CD14-positive monocyte (primary cell): ENCODE data around the gene FNBP1L. TPM values are rescaled to one million over a fixed set of nuclear protein-coding genes. Genes with fewer than 3 reads are reported as not detected.

Experiments
- DNase-seq, 3 donors: peaks; one replicate each; pipeline ENCODE4 v3.0.0-alpha.2; 2011 to 2022
- H2AFZ ChIP-seq: 2 replicates; pipeline ENCODE4 v1.6.0; 2012; ENCODE audit warnings: mild to moderate bottlenecking, low read depth, low read length, inconsistent platforms; ENCODE audit not compliant: insufficient read depth, poor library complexity, severe bottlenecking
- H3K27ac ChIP-seq, 2 donors: 1 replicate in 1 of 2; 2 replicates in 1 of 2; pipeline ENCODE4 v1.5.1; 2012 to 2013; ENCODE audit warnings: low read length in 2 of 2, control low read depth in 1 of 2, inconsistent platforms in 1 of 2, low read depth in 1 of 2, mild to moderate bottlenecking in 1 of 2
- H3K27me3 ChIP-seq, 2 donors: one replicate each; pipeline versions ENCODE4 v1.6.0 to v1.6.1; 2011 to 2013; ENCODE audit warnings: low read length in 2 of 2; ENCODE audit not compliant: control insufficient read depth in 2 of 2, insufficient read depth in 2 of 2
- H3K36me3 ChIP-seq, 2 donors: replicated peaks in 1 of 2; 1 replicate in 1 of 2; 2 replicates in 1 of 2; pipeline versions ENCODE4 v1.5.1 to v1.6.1; 2012 to 2013; ENCODE audit warnings: low read length in 2 of 2, control low read depth in 1 of 2, inconsistent platforms in 1 of 2, mild to moderate bottlenecking in 1 of 2; ENCODE audit not compliant: insufficient read depth in 2 of 2, control insufficient read depth in 1 of 2
- H3K4me1 ChIP-seq, 2 donors: 1 replicate in 1 of 2; 2 replicates in 1 of 2; pipeline versions ENCODE4 v1.5.1 to v1.6.1; 2012 to 2013; ENCODE audit warnings: low read length in 2 of 2, control low read depth in 1 of 2, inconsistent platforms in 1 of 2, mild to moderate bottlenecking in 1 of 2, moderate library complexity in 1 of 2; ENCODE audit not compliant: insufficient read depth in 2 of 2, control insufficient read depth in 1 of 2
- H3K4me2 ChIP-seq: replicated peaks from 2 replicates; pipeline ENCODE3; 2012; ENCODE audit warnings: low read length, moderate library complexity, mild to moderate bottlenecking; ENCODE audit not compliant: poor library complexity, severe bottlenecking; ENCODE audit errors: extremely low read depth
- H3K4me3 ChIP-seq, 3 experiments: fragments of 200-600 bp in 1 of 3; sonication (generic) in 1 of 3; replicated peaks in 1 of 3; 1 replicate in 2 of 3; 2 replicates in 1 of 3; pipeline ENCODE4 v1.5.1; 2011 to 2013; ENCODE audit warnings: low read length in 3 of 3, mild to moderate bottlenecking in 3 of 3, control low read depth in 2 of 3, low read depth in 2 of 3, inconsistent platforms in 1 of 3, moderate library complexity in 1 of 3
- H3K79me2 ChIP-seq: 2 replicates; pipeline ENCODE4 v1.6.0; 2012; ENCODE audit warnings: mild to moderate bottlenecking, control low read depth, inconsistent platforms, low read length, moderate library complexity; ENCODE audit not compliant: insufficient read depth
- H3K9ac ChIP-seq: 2 replicates; pipeline ENCODE4 v1.6.0; 2017; ENCODE audit warnings: low read length, mild to moderate bottlenecking; ENCODE audit not compliant: insufficient read depth, poor library complexity, severe bottlenecking
- H3K9me3 ChIP-seq, 2 donors: replicated peaks in 1 of 2; 1 replicate in 1 of 2; 2 replicates in 1 of 2; pipeline versions ENCODE4 v1.5.1 to v1.6.1; 2012 to 2013; ENCODE audit warnings: low read length in 2 of 2, control low read depth in 1 of 2; ENCODE audit not compliant: control insufficient read depth in 1 of 2, insufficient read depth in 1 of 2
- H4K20me1 ChIP-seq: 2 replicates; pipeline ENCODE4 v1.6.0; 2012; ENCODE audit warnings: mild to moderate bottlenecking, low read length, control low read depth, moderate library complexity; ENCODE audit not compliant: insufficient read depth
- H3K27ac Mint-ChIP-seq, 7 donors: one replicate each; pipeline ENCODE4 v1.8.0; 2020; ENCODE audit warnings: mild to moderate bottlenecking in 7 of 7, mixed read lengths in 7 of 7, moderate library complexity in 6 of 7, inconsistent platforms in 2 of 7
- H3K27me3 Mint-ChIP-seq, 3 donors: one replicate each; pipeline ENCODE4 v1.8.0; 2021 to 2022; ENCODE audit warnings: low read depth in 3 of 3, mild to moderate bottlenecking in 3 of 3, mixed read lengths in 3 of 3, moderate library complexity in 3 of 3, inconsistent platforms in 1 of 3
- H3K36me3 Mint-ChIP-seq, 2 donors: one replicate each; pipeline ENCODE4 v1.8.0; 2020; ENCODE audit warnings: mixed read lengths in 2 of 2, inconsistent platforms in 1 of 2, mild to moderate bottlenecking in 1 of 2
- H3K4me1 Mint-ChIP-seq: one replicate; pipeline ENCODE4 v1.8.0; 2020; ENCODE audit warnings: mild to moderate bottlenecking, mixed read lengths
- H3K4me3 Mint-ChIP-seq, 2 donors: one replicate each; pipeline ENCODE4 v1.8.0; 2020; ENCODE audit warnings: mild to moderate bottlenecking in 2 of 2, mixed read lengths in 2 of 2, moderate library complexity in 1 of 2
- H3K9me3 Mint-ChIP-seq, 7 donors: one replicate each; pipeline ENCODE4 v1.8.0; 2020 to 2022; ENCODE audit warnings: mixed read lengths in 7 of 7, mild to moderate bottlenecking in 6 of 7, moderate library complexity in 6 of 7, inconsistent platforms in 2 of 7
- CTCF ChIP-seq: fragments of 200-600 bp; IDR thresholded peaks from one replicate; pipeline ENCODE4 v1.8.0; 2022; ENCODE audit warnings: antibody characterized with exemption, mild to moderate bottlenecking
- WGBS: methylation state at CpG from one replicate; pipeline ENCODE4 v1.1.5; 2013; ENCODE audit warnings: missing lambda C conversion rate; ENCODE audit not compliant: insufficient coverage; 5-methylcytosine and 5-hydroxymethylcytosine counted together
- intact Hi-C, 2 donors: fragments of 100-400 bp; cut with micrococcal nuclease; formaldehyde crosslinking; loops; one replicate each; pipeline versions ENCODE4 v1.15.0 to v1.15.1; 2023
- polyA plus RNA-seq, 3 donors: library from polyadenylated mRNA; depleted of rRNA in 1 of 3; unstranded in 2 of 3; stranded (reverse) in 1 of 3; fragments of 300-500 nt in 2 of 3; fragments of >200 nt in 1 of 3; fragmentation: Illumina TruSeq in 2 of 3; gene quantifications; 1 replicate in 2 of 3; 2 replicates in 1 of 3; pipeline ENCODE4 v1.2.3, GENCODE V29; 2012 to 2021

FNBP1L gene
- polyA plus RNA-seq, 3 donors: 0.15 to 0.32 (median 0.28) TPM

GRCh38 chr1:93542398-93542797, 94.5 kb downstream of the FNBP1L start:
- Histone ChIP-seq H3K27me3 (no peaks in the 10 kb centered on the region), H3K79me2 (no peaks in the 10 kb centered on the region), H2AFZ (no peak overlapping the region), H3K36me3 (no peaks in the 10 kb centered on the region), H4K20me1 (no peaks in the 10 kb centered on the region), H3K9ac (no peak overlapping the region), H3K4me3 (no peak overlapping the region), H3K27ac (no peak overlapping the region), H3K9me3 (no peaks in the 10 kb centered on the region), H3K4me2 (no peak overlapping the region), H3K4me1 (no peaks in the 10 kb centered on the region)
- no peak for TF ChIP-seq CTCF
- Mint-ChIP-seq H3K4me3 (no peak overlapping the region), H3K27me3 (peaks cover 0 to 2% (median 0%) of the 10 kb centered on the region in 3 donors), H3K36me3 (peaks cover 0 to 4% of the 10 kb centered on the region in 2 donors), H3K27ac (no peak overlapping the region), H3K4me1 (peaks cover 4% of the 10 kb centered on the region), H3K9me3 (no peaks in the 10 kb centered on the region)
- no CpG with 5 or more reads among the region's 1 CpG for WGBS
- DNase-seq: no peak
- intact Hi-C loops: no loop called here

GRCh38 chr1:93546162-93546863, 98.4 kb downstream of the FNBP1L start:
- H3K9me3 Mint-ChIP-seq: no peaks in the 10 kb centered on the region
- H3K9me3 ChIP-seq: no peaks in the 10 kb centered on the region
- no peak overlapping the region for H3K27ac ChIP-seq
- WGBS: 92% methylated on average over 1 of the region's 3 CpGs
- H4K20me1 ChIP-seq: no peaks in the 10 kb centered on the region
- H3K4me2 ChIP-seq: no peak overlapping the region
- no peaks in the 10 kb centered on the region for H3K27me3 ChIP-seq
- H2AFZ ChIP-seq: no peak overlapping the region
- no peak overlapping the region for H3K4me3 Mint-ChIP-seq
- H3K79me2 ChIP-seq: no peaks in the 10 kb centered on the region
- H3K27ac Mint-ChIP-seq: no peak overlapping the region
- intact Hi-C loops: no loop called here
- H3K4me3 ChIP-seq: no peak overlapping the region
- no peaks in the 10 kb centered on the region for H3K36me3 ChIP-seq
- no peak for DNase-seq
- TF ChIP-seq CTCF: no peak
- H3K9ac ChIP-seq: no peak overlapping the region
- peaks cover 13% of the 10 kb centered on the region for H3K4me1 Mint-ChIP-seq
- peaks cover 0 to 4% of the 10 kb centered on the region in 2 donors for H3K36me3 Mint-ChIP-seq
- H3K27me3 Mint-ChIP-seq: peaks cover 0 to 2% (median 0%) of the 10 kb centered on the region in 3 donors
- peaks cover 13 to 19% of the 10 kb centered on the region in 2 donors for H3K4me1 ChIP-seq
